ENCODE results near the gene NPAS3. TPM values are rescaled to one million over a fixed set of nuclear protein-coding genes. Genes with fewer than 3 reads are reported as not detected.

Gene NPAS3
- total RNA-seq, 1 experiment from 2014 or later, result not detected

- TF ChIP-seq MAX (IDR thresholded peaks at IDR 0.05) (no peak), ZNF274 (IDR thresholded peaks at IDR 0.05; ENCODE audit: low read depth, low read length) (no peak), SIN3A (IDR thresholded peaks at IDR 0.05; ENCODE audit: low read depth) (no peak), SRF (IDR thresholded peaks at IDR 0.05; ENCODE audit: low read depth) (no peak), POLR2AphosphoS5 (IDR thresholded peaks at IDR 0.05; ENCODE audit: low read depth, low read length) (no peak), EZH2phosphoT487 (IDR thresholded peaks at IDR 0.05; ENCODE audit: borderline replicate concordance) (no peak), CBX3 (IDR thresholded peaks at IDR 0.05; ENCODE audit: low read depth) (no peak), YY1 (IDR thresholded peaks at IDR 0.05; ENCODE audit: extremely low read depth, insufficient replicate concordance, low read depth, low read length) (no peak)
These were observed 321.1 kb downstream of the NPAS3 start (continued) for GRCh38 chr14:33259764-33260163.

GRCh38 chr14:33271216-33271615 is 332.5 kb downstream of the NPAS3 start:
- ChIA-PET RAD21 (ENCODE audit: low non-redundant PET in 1 of 2, low total read pairs in 2 of 2, uncharacterized antibody in 2 of 2, unreplicated experiment in 2 of 2) (no interaction called here), POLR2A (no interaction called here), CTCF (no interaction called here)
- Histone ChIP-seq H3K27me3 (ENCODE audit: insufficient read depth, low read length) (no peaks in the 10 kb centered on the region), H3K9me3 (ENCODE audit: control insufficient read depth in 1 of 2, insufficient read depth in 1 of 2, low read depth in 1 of 2, low read length in 2 of 2) (no peaks in the 10 kb centered on the region), H3K4me2 (ENCODE audit: low read length) (no peak overlapping the region), H3K9ac (ENCODE audit: low read length) (no peak overlapping the region), H3K27ac (ENCODE audit: low read depth, low read length) (no peak overlapping the region), H3K36me3 (ENCODE audit: control insufficient read depth in 1 of 2, insufficient read depth in 2 of 2, low read length in 2 of 2) (no peaks in the 10 kb centered on the region), H3K79me2 (ENCODE audit: insufficient read depth, low read length) (no peaks in the 10 kb centered on the region), H3K4me1 (ENCODE audit: control insufficient read depth in 1 of 2, insufficient read depth in 2 of 2, low read length in 2 of 2) (no peaks in the 10 kb centered on the region), H4K20me1 (ENCODE audit: insufficient read depth) (no peaks in the 10 kb centered on the region), H3K4me3 (replicated peaks in 1 of 2; ENCODE audit: low read depth in 1 of 2, low read length in 2 of 2) (no peak overlapping the region), H3K9me2 (ENCODE audit: insufficient read depth) (no peaks in the 10 kb centered on the region), H2AFZ (ENCODE audit: low read depth, low read length, poor library complexity, severe bottlenecking) (no peak overlapping the region)
- no TSS peak for BruUV-seq (replicated peaks)
- DNase-seq (ENCODE audit: low read depth, low spot score), result no peak
- intact Hi-C loops (cut with micrococcal nuclease), result no loop called here
- ATAC-seq, result no peak
- TF ChIP-seq SRF (IDR thresholded peaks at IDR 0.05; ENCODE audit: low read depth), result no peak
- TF ChIP-seq ATF3 (IDR thresholded peaks at IDR 0.05), result no peak
- TF ChIP-seq REST (IDR thresholded peaks at IDR 0.05; ENCODE audit: low read depth), result no peak
